Fibroblast of the aortic adventitia (primary cell): ENCODE measurements around the gene RNLS. TPM values are rescaled to one million over a fixed set of nuclear protein-coding genes. Genes with fewer than 3 reads are reported as not detected.

ENCODE experiments used
- DNase-seq: peaks from one replicate; pipeline ENCODE4 v3.0.0-alpha.2; 2010; ENCODE audit warnings: low read depth
- H3K4me3 ChIP-seq: 2 replicates; pipeline ENCODE4 v1.5.1; 2011; ENCODE audit warnings: low read depth, mild to moderate bottlenecking, control low read depth, low read length, moderate library complexity
- CTCF ChIP-seq: IDR thresholded peaks from 2 replicates; pipeline ENCODE4 v1.5.1; 2011; ENCODE audit warnings: mild to moderate bottlenecking, low read length, control low read depth, inconsistent platforms; ENCODE audit not compliant: insufficient read depth
- total RNA-seq: library from RNA; depleted of rRNA; stranded (reverse); fragments of >200 nt; gene quantifications from 2 replicates; pipeline ENCODE4 v1.2.3, GENCODE V29; 2012; ENCODE audit warnings: low replicate concordance

The RNLS gene
- total RNA-seq, 1 donor, result 16.8 TPM

DNA sequence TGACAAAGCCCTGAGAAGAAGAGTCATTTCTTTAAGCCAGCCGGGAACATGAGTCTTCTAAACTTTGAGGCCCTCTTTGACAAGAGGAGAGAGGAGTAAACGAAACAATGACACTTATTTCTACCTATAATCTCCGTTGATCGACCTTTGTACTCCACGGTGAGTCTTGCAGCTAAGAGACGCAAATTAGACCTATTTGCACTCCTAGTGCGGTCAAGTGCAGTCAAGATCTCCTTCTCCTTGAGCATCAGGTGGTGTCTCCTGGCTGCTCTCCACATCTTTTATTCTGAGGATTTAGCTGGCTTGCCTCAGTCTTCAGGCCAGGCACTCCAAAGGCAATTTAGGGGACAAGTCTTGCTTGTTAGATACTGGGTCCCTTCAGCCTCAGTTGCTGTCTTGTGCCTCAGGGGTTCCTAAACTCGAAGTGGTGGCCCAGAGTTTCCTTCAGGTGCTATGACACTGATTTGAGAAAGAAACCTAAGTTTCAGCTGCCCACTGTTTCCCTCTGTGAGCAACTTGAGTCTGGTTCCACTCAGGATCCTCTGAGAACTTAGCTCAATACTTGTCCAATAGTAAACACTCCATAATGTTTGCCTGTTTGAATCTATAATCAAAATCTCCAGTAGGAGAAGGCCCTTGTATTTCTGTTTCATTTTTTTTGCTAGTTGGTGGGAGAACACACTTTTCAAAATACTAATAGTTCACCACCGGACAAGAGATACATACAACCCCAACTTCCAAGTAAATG, 312.9 kb downstream of the RNLS start:
- TF ChIP-seq CTCF, result no peak
- no peak overlapping the region for H3K4me3 ChIP-seq
- DNase-seq, result no peak

DNA sequence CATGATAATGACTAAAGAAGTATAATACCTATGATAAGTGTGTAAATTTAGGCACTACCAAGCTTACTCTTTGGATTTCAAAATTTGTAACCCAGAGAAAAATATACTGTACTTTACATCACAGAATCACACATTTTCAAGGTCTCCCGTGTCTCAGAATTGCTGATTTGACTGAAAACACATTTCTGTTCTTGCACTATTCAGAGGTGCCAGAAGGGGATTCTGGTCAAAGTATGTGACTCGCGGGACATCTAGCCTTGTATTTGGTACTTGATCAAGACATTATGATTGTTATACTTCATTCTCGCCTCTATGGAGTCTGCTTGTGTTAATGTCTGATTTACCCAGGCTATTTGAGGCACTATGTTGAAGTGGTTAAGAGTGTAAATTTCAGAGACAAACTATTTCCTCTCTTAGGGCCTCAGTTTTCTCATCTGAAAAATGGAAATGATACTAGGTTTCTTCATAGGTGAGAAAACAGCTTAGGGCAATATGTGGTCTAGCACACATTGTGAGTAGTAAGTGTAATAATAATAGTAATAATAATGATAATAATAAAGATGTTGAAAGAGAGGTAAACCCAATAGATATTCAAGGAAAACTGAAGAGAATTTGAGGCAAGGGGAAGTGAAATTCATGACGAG, 320.4 kb downstream of the RNLS start:
- TF ChIP-seq CTCF, result no peak
- no peak overlapping the region for H3K4me3 ChIP-seq
- DNase-seq, result no peak

GRCh38 chr10:88261152-88261551, 322.0 kb downstream of the RNLS start:
- TF ChIP-seq CTCF, result no peak
- no peak for DNase-seq

DNA sequence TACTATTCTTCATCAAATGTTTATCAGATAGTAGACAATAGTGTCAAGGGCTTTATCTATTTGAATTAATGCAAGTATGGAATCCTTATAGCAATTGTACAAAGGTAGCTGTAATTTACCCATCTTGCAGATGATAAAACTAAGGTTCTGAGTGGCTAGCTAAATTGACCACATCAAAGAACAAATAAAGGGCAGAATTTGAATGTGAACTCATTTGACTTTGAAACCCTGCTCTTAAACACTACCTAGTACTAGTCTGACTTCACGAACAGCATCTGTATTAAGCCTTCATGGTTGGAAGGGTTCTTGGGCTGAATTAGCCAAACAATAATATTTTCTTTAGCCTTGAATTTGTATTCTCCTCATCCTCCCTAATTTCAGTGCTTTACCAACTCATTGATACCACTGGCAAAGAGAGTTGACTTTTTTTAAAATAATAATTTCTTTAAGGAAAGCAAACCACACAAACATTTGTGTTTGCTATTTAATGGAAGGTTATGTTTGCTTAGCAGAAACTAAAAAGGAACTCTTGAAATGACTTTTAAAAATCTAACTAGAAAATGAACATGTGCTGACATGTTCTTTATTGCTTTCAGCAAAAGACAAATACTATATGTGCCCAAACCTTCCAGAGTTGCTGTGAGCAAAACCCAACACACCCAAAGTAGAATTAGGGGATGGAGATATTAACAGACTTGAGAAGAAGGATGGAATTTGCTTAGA, 322.6 kb downstream of the RNLS start:
- no peak for TF ChIP-seq CTCF
- no peak overlapping the region for H3K4me3 ChIP-seq
- DNase-seq, result no peak

More at GRCh38 chr10:88261152-88261551, 322.0 kb downstream of the RNLS start:
- no peak overlapping the region for H3K4me3 ChIP-seq

- no peak overlapping the region for H3K4me3 ChIP-seq
- TF ChIP-seq CTCF, result no peak
- no peak for DNase-seq
Observed at GRCh38 chr10:88259381-88259780, 323.7 kb downstream of the RNLS start.

DNA sequence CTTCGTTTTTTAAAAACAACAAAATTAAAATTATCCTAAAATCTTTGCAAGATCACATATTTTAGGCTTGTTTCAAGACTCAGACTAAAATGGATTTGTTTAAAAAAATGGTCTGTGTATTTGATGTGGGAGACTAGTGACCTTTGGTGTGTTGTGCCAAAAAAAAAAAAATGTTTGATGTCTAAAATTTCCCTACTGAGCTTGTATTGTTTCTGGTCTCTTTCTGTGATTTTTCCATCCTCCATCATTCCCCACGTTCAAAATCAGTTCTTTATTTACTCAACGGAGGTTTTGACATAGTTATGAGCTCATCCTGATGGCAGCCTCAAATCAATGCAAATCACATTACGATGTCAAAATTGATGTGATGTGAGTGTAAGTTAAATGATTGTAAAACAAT, 326.2 kb downstream of the RNLS start:
- no peak for TF ChIP-seq CTCF
- no peak overlapping the region for H3K4me3 ChIP-seq
- DNase-seq, result no peak
